OCI-LY3 (cell line): ENCODE data around the gene STARD13.

Experiments
- CTCF ChIP-seq: fragments of 200-600, 300-600 bp; sonication (generic); IDR thresholded peaks from 2 replicates; pipeline ENCODE4 v1.5.1; 2014; ENCODE audit warnings: antibody characterized with exemption, low read length, low read depth
- EZH2phosphoT487 ChIP-seq: fragments of 200-600 bp; shearing (Covaris generic); IDR thresholded peaks from 2 replicates; pipeline ENCODE4 v1.6.1; 2018; ENCODE audit warnings: antibody characterized with exemption, mixed run types, low read depth

GRCh38 chr13:33227927-33228647, 57.5 kb downstream of the STARD13 start:
- TF ChIP-seq CTCF (no peak), EZH2phosphoT487 (no peak)
